ENCODE measurements around the gene ECPAS. TPM values are rescaled to one million over a fixed set of nuclear protein-coding genes. Genes with fewer than 3 reads are reported as not detected.

ECPAS gene
- total RNA-seq, 3 donors from 2014 or later (not counting 1 experiment from before 2014, with no cell fraction given), result 58.0 to 73.6 (median 70.7) TPM

- ATAC-seq, result no peak
- peaks cover 52% of the 10 kb centered on the region for H3K36me3 ChIP-seq (ENCODE audit: control insufficient read depth, insufficient read depth, low read length)
These were observed 44.0 kb downstream of the ECPAS start for GRCh38 chr9:111440226-111440625.

DNA sequence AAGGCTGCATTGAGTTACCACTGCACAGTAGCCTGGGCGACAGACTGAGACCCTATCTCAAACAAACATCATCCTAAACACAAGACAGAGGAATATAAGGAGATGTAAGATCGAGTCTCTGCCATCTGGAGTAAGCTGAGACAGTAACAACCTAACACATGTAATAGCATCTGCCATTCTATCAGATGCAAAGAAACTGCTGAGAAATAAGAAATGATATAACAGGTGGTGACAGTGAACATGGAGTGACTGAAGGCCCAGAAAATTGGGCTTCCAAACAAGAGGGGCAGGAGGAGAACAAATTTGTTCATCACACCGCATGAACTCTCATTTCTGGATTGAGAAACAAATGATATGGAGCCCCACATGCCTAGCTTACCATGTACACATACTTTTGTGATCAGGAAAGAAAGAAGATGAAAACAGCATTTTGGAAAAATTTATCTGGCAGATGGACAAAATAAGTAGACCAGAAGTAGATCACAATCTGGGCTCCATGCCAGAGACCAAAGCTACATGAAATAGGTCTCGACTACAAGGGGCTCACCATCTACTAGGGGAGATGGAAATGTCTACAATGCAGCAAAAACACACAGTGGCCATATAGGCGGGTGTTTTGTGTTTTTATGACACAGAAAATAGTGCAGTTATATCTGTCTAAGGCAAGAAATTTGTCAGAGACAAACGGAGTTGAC is 45.5 kb downstream of the ECPAS start:
- H3K36me3 Mint-ChIP-seq, result peaks cover 7% of the 10 kb centered on the region
- DNase-seq, result no peak
- WGBS (ENCODE audit: insufficient coverage), result 98% methylated on average over 4 of the region's 6 CpGs
- Histone ChIP-seq H3K4me3 (ENCODE audit: low read length) (no peak overlapping the region), H3K4me1 (ENCODE audit: control insufficient read depth, insufficient read depth, low read length) (no peaks in the 10 kb centered on the region), H3K36me3 (ENCODE audit: control insufficient read depth, insufficient read depth, low read length) (peaks cover 53% of the 10 kb centered on the region), H3K9me3 (ENCODE audit: control insufficient read depth, insufficient read depth, low read length) (no peaks in the 10 kb centered on the region), H3K27ac (ENCODE audit: low read length) (no peak overlapping the region), H3K27me3 (ENCODE audit: control insufficient read depth, insufficient read depth, low read length) (no peaks in the 10 kb centered on the region)
- intact Hi-C loops (cut with micrococcal nuclease), result no loop called here
- ATAC-seq, result no peak
- no peaks in the 10 kb centered on the region for H3K9me3 Mint-ChIP-seq
- H3K27ac Mint-ChIP-seq, result no peak overlapping the region
- TF ChIP-seq CTCF (IDR thresholded peaks at IDR 0.05), result no peak
- H3K27me3 Mint-ChIP-seq (ENCODE audit: low read depth in 2 of 2), result no peaks in the 10 kb centered on the region
- H3K4me3 Mint-ChIP-seq, result no peak overlapping the region
- H3K4me1 Mint-ChIP-seq, result no peaks in the 10 kb centered on the region

More at GRCh38 chr9:111440226-111440625, 44.0 kb downstream of the ECPAS start:
- Histone ChIP-seq H3K27me3 (ENCODE audit: control insufficient read depth, insufficient read depth, low read length) (no peaks in the 10 kb centered on the region), H3K4me3 (ENCODE audit: low read length) (no peak overlapping the region), H3K4me1 (ENCODE audit: control insufficient read depth, insufficient read depth, low read length) (no peaks in the 10 kb centered on the region), H3K27ac (ENCODE audit: low read length) (no peak overlapping the region), H3K9me3 (ENCODE audit: control insufficient read depth, insufficient read depth, low read length) (no peaks in the 10 kb centered on the region)
- H3K27ac Mint-ChIP-seq, result no peak overlapping the region
- H3K9me3 Mint-ChIP-seq, result no peaks in the 10 kb centered on the region
- peaks cover 7% of the 10 kb centered on the region for H3K36me3 Mint-ChIP-seq
- no peak for DNase-seq
- TF ChIP-seq CTCF (IDR thresholded peaks at IDR 0.05), result no peak
- H3K27me3 Mint-ChIP-seq (ENCODE audit: low read depth in 2 of 2), result no peaks in the 10 kb centered on the region
- H3K4me1 Mint-ChIP-seq, result no peaks in the 10 kb centered on the region
- WGBS (ENCODE audit: insufficient coverage), result 100% methylated on average over 1 of the region's 3 CpGs
- intact Hi-C loops (cut with micrococcal nuclease), result no loop called here
- no peak overlapping the region for H3K4me3 Mint-ChIP-seq

GRCh38 chr9:111436571-111436970 is 47.6 kb downstream of the ECPAS start:
- Mint-ChIP-seq H3K27me3 (ENCODE audit: low read depth in 2 of 2) (no peaks in the 10 kb centered on the region), H3K36me3 (peaks cover 14% of the 10 kb centered on the region), H3K4me3 (no peak overlapping the region), H3K27ac (no peak overlapping the region), H3K9me3 (no peaks in the 10 kb centered on the region), H3K4me1 (no peaks in the 10 kb centered on the region)
- Histone ChIP-seq H3K27me3 (ENCODE audit: control insufficient read depth, insufficient read depth, low read length) (no peaks in the 10 kb centered on the region), H3K4me3 (ENCODE audit: low read length) (no peak overlapping the region), H3K4me1 (ENCODE audit: control insufficient read depth, insufficient read depth, low read length) (no peaks in the 10 kb centered on the region), H3K9me3 (ENCODE audit: control insufficient read depth, insufficient read depth, low read length) (no peaks in the 10 kb centered on the region), H3K36me3 (ENCODE audit: control insufficient read depth, insufficient read depth, low read length) (peaks cover 57% of the 10 kb centered on the region), H3K27ac (ENCODE audit: low read length) (no peak overlapping the region)
- 100% methylated on average over 1 of the region's 1 CpG for WGBS (ENCODE audit: insufficient coverage)
- intact Hi-C loops (cut with micrococcal nuclease), result no loop called here
- DNase-seq (no peak), ATAC-seq (no peak)
- TF ChIP-seq CTCF (IDR thresholded peaks at IDR 0.05), result no peak

GRCh38 chr9:111433082-111433481 is 51.1 kb downstream of the ECPAS start:
- ATAC-seq (no peak), DNase-seq (no peak)
- no peaks in the 10 kb centered on the region for H3K9me3 ChIP-seq (ENCODE audit: control insufficient read depth, insufficient read depth, low read length)
- Mint-ChIP-seq H3K36me3 (peaks cover 7% of the 10 kb centered on the region), H3K4me3 (no peak overlapping the region), H3K4me1 (no peaks in the 10 kb centered on the region), H3K27me3 (ENCODE audit: low read depth in 2 of 2) (no peaks in the 10 kb centered on the region), H3K9me3 (no peaks in the 10 kb centered on the region), H3K27ac (no peak overlapping the region)
- H3K27ac ChIP-seq (ENCODE audit: low read length), result no peak overlapping the region
- peaks cover 62% of the 10 kb centered on the region for H3K36me3 ChIP-seq (ENCODE audit: control insufficient read depth, insufficient read depth, low read length)
- TF ChIP-seq CTCF (IDR thresholded peaks at IDR 0.05), result no peak
- no peaks in the 10 kb centered on the region for H3K27me3 ChIP-seq (ENCODE audit: control insufficient read depth, insufficient read depth, low read length)
- WGBS (ENCODE audit: insufficient coverage), result 99% methylated on average over 3 of the region's 3 CpGs
- H3K4me1 ChIP-seq (ENCODE audit: control insufficient read depth, insufficient read depth, low read length), result no peaks in the 10 kb centered on the region
- no peak overlapping the region for H3K4me3 ChIP-seq (ENCODE audit: low read length)
- intact Hi-C loops (cut with micrococcal nuclease), result no loop called here

Data from natural killer cell (primary cell).